Measurements from ENCODE around the gene GZMM. TPM values are rescaled to one million over a fixed set of nuclear protein-coding genes. Genes with fewer than 3 reads are reported as not detected.

Gene GZMM
- total RNA-seq, 1 experiment from 2014 or later: 0.66 TPM

DNA sequence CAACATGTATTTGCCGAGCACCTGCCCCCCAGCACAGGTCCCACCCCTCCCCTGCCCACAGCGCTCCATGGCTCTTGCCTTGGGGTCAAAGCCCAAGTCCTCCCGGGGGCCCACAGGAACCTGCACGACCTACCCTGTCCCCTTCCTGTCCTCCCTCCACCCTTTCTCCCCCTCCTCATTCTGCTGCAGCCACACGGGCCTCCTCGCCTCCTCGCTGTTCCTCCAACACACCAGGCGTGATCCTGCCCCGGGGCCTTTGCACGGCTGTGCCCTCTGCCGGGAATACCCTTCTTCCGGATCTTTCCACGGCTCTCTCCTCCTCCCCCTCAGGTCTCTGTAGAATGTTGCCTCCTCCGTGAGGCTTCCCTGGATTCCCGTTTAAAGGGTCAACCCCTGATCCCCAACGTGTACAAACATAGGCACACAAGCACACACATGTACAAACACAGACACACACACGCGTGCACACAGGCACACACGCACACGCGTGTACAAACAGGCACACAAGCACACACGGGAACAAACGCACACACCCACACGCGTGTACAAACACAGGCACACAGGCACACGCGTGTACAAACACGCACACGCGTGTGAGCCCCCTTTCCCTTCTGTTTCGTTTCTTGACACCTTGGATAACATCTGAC lies 44.8 kb upstream of the GZMM start:
- no peak overlapping the region for H4K8ac ChIP-seq (replicated peaks; ENCODE audit: insufficient read length, low read depth, low read length)
- H3K27ac Mint-ChIP-seq: no peak overlapping the region; a peak in 2 of 7 replicates
- no peaks in the 10 kb centered on the region for H3K4me1 ChIP-seq (ENCODE audit: insufficient read depth, low read length)
- no peak overlapping the region for H2AFZ ChIP-seq (ENCODE audit: low read length)
- H3K27ac ChIP-seq (ENCODE audit: insufficient read length, low read depth, low read length): no peak overlapping the region
- no peak overlapping the region for H3K9ac ChIP-seq (ENCODE audit: extremely low read depth, insufficient read length, low read length)
- no peak overlapping the region for H2BK120ac ChIP-seq (ENCODE audit: low read depth, low read length, poor library complexity, severe bottlenecking)
- no peak overlapping the region for H2BK5ac ChIP-seq (ENCODE audit: insufficient read length, low read length)
- peaks cover 9% of the 10 kb centered on the region for H3K23me2 ChIP-seq (ENCODE audit: insufficient read length, low read depth, low read length, poor library complexity, severe bottlenecking)
- H3K9me3 Mint-ChIP-seq: peaks cover 5 to 6% of the 10 kb centered on the region in 2 experiments; a peak in 4 of 5 replicates
- H3K23ac ChIP-seq (ENCODE audit: insufficient read length, low read depth, low read length): no peak overlapping the region
- H2AK5ac ChIP-seq (ENCODE audit: insufficient read length, low read length): no peak overlapping the region
- H4K91ac ChIP-seq (ENCODE audit: insufficient read length, low read depth, low read length): no peak overlapping the region
- H2BK20ac ChIP-seq (ENCODE audit: low read depth, low read length, poor library complexity, severe bottlenecking): no peak overlapping the region
- peaks cover 0 to 2% (median 0%) of the 10 kb centered on the region in 3 experiments; a peak in 2 of 7 replicates for H3K36me3 Mint-ChIP-seq (ENCODE audit: insufficient read depth in 1 of 3, low read depth in 3 of 3)
- no peaks in the 10 kb centered on the region for H4K20me1 ChIP-seq (ENCODE audit: control insufficient read depth, insufficient read depth, insufficient read length)
- peaks cover 59% of the 10 kb centered on the region for H3K27me3 Mint-ChIP-seq (ENCODE audit: low read depth)
- no peak overlapping the region for H3K14ac ChIP-seq (ENCODE audit: insufficient read depth, low read length)
- DNase-seq: peak; percentile 35
- WGBS (ENCODE audit: extremely low coverage, insufficient read length, low lambda C conversion rate): no CpG with 5 or more reads among the region's 31 CpGs
- peaks cover 3 to 15% of the 10 kb centered on the region in 2 experiments; a peak in 3 of 4 replicates for H3K4me1 Mint-ChIP-seq
- no peak overlapping the region for H3T11ph ChIP-seq (ENCODE audit: low read length)
- peak overlapping the region in 1 of 2 experiments; percentile 55; a peak in 3 of 5 replicates for H3K4me3 Mint-ChIP-seq
- no peak overlapping the region for H3K56ac ChIP-seq (ENCODE audit: insufficient read length, low read depth, low read length)
- H3K4me2 ChIP-seq (ENCODE audit: insufficient read depth, insufficient read length, low read length): no peak overlapping the region
- no peak overlapping the region for H2BK15ac ChIP-seq (ENCODE audit: low read depth, low read length)
- H3K18ac ChIP-seq (ENCODE audit: insufficient read length, low read depth, low read length): no peak overlapping the region
- H3K79me1 ChIP-seq (ENCODE audit: insufficient read depth, low read depth, low read length, poor library complexity, severe bottlenecking): no peaks in the 10 kb centered on the region
- no peak for TF ChIP-seq CTCF (conservative IDR thresholded peaks at IDR 0.05)
- H3K4ac ChIP-seq (ENCODE audit: low read depth, low read length): no peak overlapping the region
- no peaks in the 10 kb centered on the region for H3K79me2 ChIP-seq (ENCODE audit: insufficient read depth, low read length)
- no peak overlapping the region for H4K5ac ChIP-seq (ENCODE audit: insufficient read length, low read depth, low read length)
- no peaks in the 10 kb centered on the region for H3K9me3 ChIP-seq (ENCODE audit: control insufficient read depth, low read depth, low read length)
- H2BK12ac ChIP-seq (ENCODE audit: insufficient read length, low read depth, low read length): no peak overlapping the region
- peaks cover 14% of the 10 kb centered on the region; the same call in 1 of the 2 replicates for H3K27me3 ChIP-seq (ENCODE audit: insufficient read depth, low read length)
